Measurements from ENCODE around the gene HTD2. TPM values are rescaled to one million over a fixed set of nuclear protein-coding genes. Genes with fewer than 3 reads are reported as not detected.

The HTD2 gene
- total RNA-seq, 4 donors from 2014 or later: 4.5 to 10.1 (median 5.2) TPM

- no peak for DNase-seq
- 77 to 90% methylated on average over 4 of the region's 4 CpGs for WGBS, 2 donors
- no peaks in the 10 kb centered on the region for H3K27me3 ChIP-seq
- H3K27ac ChIP-seq: no peak overlapping the region
- no peaks in the 10 kb centered on the region for H3K9me3 ChIP-seq
- H3K4me3 ChIP-seq: no peak overlapping the region
- intact Hi-C loops (cut with DNase I): no loop called here
- no peaks in the 10 kb centered on the region for H3K36me3 ChIP-seq
- H3K4me1 ChIP-seq: peaks cover 5 to 39% (median 11%) of the 10 kb centered on the region in 3 donors
- TF ChIP-seq CTCF (IDR thresholded peaks at IDR 0.05) (no peak), POLR2A (IDR thresholded peaks at IDR 0.05) (no peak)
These were observed 52.5 kb downstream of the HTD2 start for GRCh38 chr3:58358808-58359207.

GRCh38 chr3:58359621-58360020 is 53.3 kb downstream of the HTD2 start:
- Histone ChIP-seq H3K27me3 (no peaks in the 10 kb centered on the region), H3K4me3 (no peak overlapping the region), H3K4me1 (peaks cover 5 to 36% (median 11%) of the 10 kb centered on the region in 3 donors), H3K27ac (no peak overlapping the region), H3K36me3 (no peaks in the 10 kb centered on the region), H3K9me3 (no peaks in the 10 kb centered on the region)
- no peak for TF ChIP-seq POLR2A (IDR thresholded peaks at IDR 0.05)
- TF ChIP-seq CTCF (IDR thresholded peaks at IDR 0.05): no peak
- intact Hi-C loops (cut with DNase I): no loop called here
- 63 to 70% methylated on average over 3 to 4 of the region's 4 CpGs for WGBS, 2 donors
- DNase-seq: no peak

- peaks cover 0 to 15% (median 0%) of the 10 kb centered on the region in 3 donors for H3K4me1 ChIP-seq
- no peak for DNase-seq
- no peaks in the 10 kb centered on the region for H3K36me3 ChIP-seq
- no peaks in the 10 kb centered on the region for H3K27me3 ChIP-seq
- H3K27ac ChIP-seq: no peak overlapping the region
- H3K9me3 ChIP-seq: no peaks in the 10 kb centered on the region
- no peak overlapping the region for H3K4me3 ChIP-seq
- TF ChIP-seq CTCF (IDR thresholded peaks at IDR 0.05): no peak
- TF ChIP-seq POLR2A (IDR thresholded peaks at IDR 0.05): no peak
- intact Hi-C loops (cut with DNase I): no loop called here
These were observed 55.5 kb downstream of the HTD2 start for GRCh38 chr3:58361866-58362265.

- TF ChIP-seq CTCF (IDR thresholded peaks at IDR 0.05): no peak
- TF ChIP-seq POLR2A (IDR thresholded peaks at IDR 0.05): no peak
- H3K4me3 ChIP-seq: no peak overlapping the region
- peaks cover 0 to 12% (median 0%) of the 10 kb centered on the region in 3 donors for H3K36me3 ChIP-seq
- no peaks in the 10 kb centered on the region for H3K27me3 ChIP-seq
- no peaks in the 10 kb centered on the region for H3K4me1 ChIP-seq
- DNase-seq: no peak
- WGBS, 2 donors: 71 to 76% methylated on average over 1 of the region's 1 CpG
- intact Hi-C loops (cut with DNase I): no loop called here
- H3K9me3 ChIP-seq: no peaks in the 10 kb centered on the region
- no peak overlapping the region for H3K27ac ChIP-seq
These were observed 60.4 kb downstream of the HTD2 start for GRCh38 chr3:58366699-58367098.

GRCh38 chr3:58369038-58369437 is 62.7 kb downstream of the HTD2 start:
- intact Hi-C loops (cut with DNase I): no loop called here
- Histone ChIP-seq H3K27ac (no peak overlapping the region), H3K9me3 (no peaks in the 10 kb centered on the region), H3K4me3 (no peak overlapping the region), H3K27me3 (no peaks in the 10 kb centered on the region), H3K4me1 (no peaks in the 10 kb centered on the region), H3K36me3 (peaks cover 0 to 17% (median 0%) of the 10 kb centered on the region in 3 donors)
- TF ChIP-seq POLR2A (IDR thresholded peaks at IDR 0.05) (no peak), CTCF (IDR thresholded peaks at IDR 0.05) (no peak)
- WGBS, 2 donors: 60 to 61% methylated on average over 1 of the region's 1 CpG
- DNase-seq: no peak

Small RNA genes lying within 50 kb of the gene (small RNA-seq; reads per million reads assigned to genes)
- gene AC098479.1: 0 reads per million in 4 donors

Other genes with a start within 250 kb of the HTD2 start
- gene DNASE1L3, start 95.5 kb upstream of the HTD2 start, total RNA-seq: 10 to 100 TPM in 3 of 4 donors, 1 to 10 TPM in 1; 8.3 to 15.3 (median 11.9) TPM
- gene ABHD6, start 68.7 kb upstream of the HTD2 start, total RNA-seq: 10 to 100 TPM in 1 of 4 donors, 1 to 10 TPM in 3; 5.8 to 16.5 (median 8.9) TPM
- 10 to 100 TPM in 3 of 4 donors, 1 to 10 TPM in 1; 8.1 to 15.5 (median 11.1) TPM for gene RPP14, start 275 bp upstream of the HTD2 start, total RNA-seq
- gene PXK, start 26.4 kb downstream of the HTD2 start, total RNA-seq: 10 to 100 TPM in 2 of 4 donors, 1 to 10 TPM in 2; 6.5 to 25.9 (median 12.2) TPM
- gene PDHB, start 127.3 kb downstream of the HTD2 start, total RNA-seq: 100 to 1,000 TPM in 1 of 4 donors, 10 to 100 TPM in 3; 52.6 to 104 (median 83.0) TPM
- 10 to 100 TPM in 3 of 4 donors, 1 to 10 TPM in 1; 8.3 to 24.6 (median 16.2) TPM for gene KCTD6, start 185.6 kb downstream of the HTD2 start, total RNA-seq
- 10 to 100 TPM in 2 of 4 donors, 1 to 10 TPM in 2; 5.3 to 14.1 (median 10.0) TPM for gene ACOX2, start 230.7 kb downstream of the HTD2 start, total RNA-seq